ENCODE data around the gene KRTAP5-3. TPM values are rescaled to one million over a fixed set of nuclear protein-coding genes. Genes with fewer than 3 reads are reported as not detected.

The KRTAP5-3 gene
- total RNA-seq, 4 donors from 2014 or later, result 16.2 TPM; not detected in 3

DNA sequence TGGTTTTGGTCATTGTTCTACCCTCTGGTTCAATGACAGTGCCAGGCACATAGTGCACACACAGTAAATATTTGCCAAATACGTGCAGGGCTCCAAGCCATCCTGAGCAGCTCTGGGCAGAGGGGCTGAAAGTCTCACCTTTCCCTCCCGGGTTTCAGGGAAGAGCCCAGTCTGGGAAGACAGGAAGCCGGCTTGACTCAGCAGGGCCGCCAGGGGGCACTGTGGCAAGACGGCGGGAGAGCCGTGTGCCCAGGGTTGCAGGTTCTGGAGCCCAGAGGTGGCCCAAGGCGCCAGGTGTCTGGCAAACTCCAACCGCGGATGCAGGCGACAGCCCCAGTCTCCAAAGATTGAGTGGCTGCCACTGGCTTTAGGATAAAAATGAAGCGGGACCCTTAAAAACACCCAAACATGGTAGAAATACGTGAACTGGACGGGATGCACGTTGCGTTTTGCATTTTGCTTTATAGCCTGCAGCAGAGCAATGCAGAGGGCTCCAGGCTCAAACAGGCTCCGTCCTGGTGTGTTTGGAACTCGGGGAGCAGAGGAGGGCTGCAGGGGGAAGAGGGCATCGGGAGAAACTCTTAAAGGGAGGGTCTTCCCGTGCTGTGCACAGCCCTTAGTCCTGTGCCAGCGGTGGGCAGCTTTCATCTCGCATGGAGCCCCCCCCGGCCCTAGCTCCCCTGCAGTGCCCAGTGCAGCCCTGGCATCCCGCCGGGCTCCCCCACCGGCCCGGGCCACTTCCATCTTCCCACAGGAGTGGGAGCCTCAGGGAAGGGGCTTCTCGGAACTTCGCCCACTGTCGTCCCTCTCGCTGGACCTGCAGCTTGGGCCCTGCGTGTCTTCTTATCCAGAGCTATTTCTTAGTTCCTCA is 32.0 kb upstream of the KRTAP5-3 start:
- 62% methylated on average over 30 to 32 of the region's 32 CpGs for WGBS, 2 donors
- TF ChIP-seq, protein P1, sequence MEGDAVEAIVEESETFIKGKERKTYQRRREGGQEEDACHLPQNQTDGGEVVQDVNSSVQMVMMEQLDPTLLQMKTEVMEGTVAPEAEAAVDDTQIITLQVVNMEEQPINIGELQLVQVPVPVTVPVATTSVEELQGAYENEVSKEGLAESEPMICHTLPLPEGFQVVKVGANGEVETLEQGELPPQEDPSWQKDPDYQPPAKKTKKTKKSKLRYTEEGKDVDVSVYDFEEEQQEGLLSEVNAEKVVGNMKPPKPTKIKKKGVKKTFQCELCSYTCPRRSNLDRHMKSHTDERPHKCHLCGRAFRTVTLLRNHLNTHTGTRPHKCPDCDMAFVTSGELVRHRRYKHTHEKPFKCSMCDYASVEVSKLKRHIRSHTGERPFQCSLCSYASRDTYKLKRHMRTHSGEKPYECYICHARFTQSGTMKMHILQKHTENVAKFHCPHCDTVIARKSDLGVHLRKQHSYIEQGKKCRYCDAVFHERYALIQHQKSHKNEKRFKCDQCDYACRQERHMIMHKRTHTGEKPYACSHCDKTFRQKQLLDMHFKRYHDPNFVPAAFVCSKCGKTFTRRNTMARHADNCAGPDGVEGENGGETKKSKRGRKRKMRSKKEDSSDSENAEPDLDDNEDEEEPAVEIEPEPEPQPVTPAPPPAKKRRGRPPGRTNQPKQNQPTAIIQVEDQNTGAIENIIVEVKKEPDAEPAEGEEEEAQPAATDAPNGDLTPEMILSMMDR (IDR thresholded peaks at IDR 0.05), result no peak
- TF ChIP-seq POLR2A (IDR thresholded peaks at IDR 0.05), result no peak
- no peak overlapping the region for H3K4me3 ChIP-seq (ENCODE audit: low read depth, poor library complexity, severe bottlenecking)
- intact Hi-C loops (cut with DNase I; ENCODE audit: low total_unique reads), result no loop called here
- no peak for DNase-seq (ENCODE audit: low spot score in 2 of 2)

DNA sequence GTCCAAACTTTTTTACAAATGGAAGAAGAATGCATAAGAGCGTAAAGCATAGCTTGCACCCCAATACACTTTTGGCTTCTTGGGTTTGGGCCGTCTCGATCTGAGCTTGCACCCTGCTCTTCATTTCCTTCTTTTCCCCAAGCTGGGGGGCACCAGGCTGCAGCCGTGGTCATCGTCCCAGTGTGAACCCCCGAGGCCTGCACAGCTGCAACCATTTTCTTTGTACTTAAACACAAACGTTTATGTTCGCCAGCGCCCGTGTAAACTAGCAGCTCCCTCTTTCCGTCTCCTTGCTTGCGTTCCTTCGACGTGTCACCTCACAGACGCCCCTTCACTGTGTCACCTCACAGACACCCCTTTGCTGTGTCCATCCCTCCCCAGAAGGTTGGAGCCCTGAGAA is 31.4 kb upstream of the KRTAP5-3 start:
- WGBS, 2 donors, result 58 to 62% methylated on average over 15 of the region's 15 CpGs
- intact Hi-C loops (cut with DNase I; ENCODE audit: low total_unique reads), result no loop called here
- TF ChIP-seq, protein P1 (IDR thresholded peaks at IDR 0.05), result no peak
- no peak for TF ChIP-seq POLR2A (IDR thresholded peaks at IDR 0.05)
- no peak for DNase-seq (ENCODE audit: low spot score in 2 of 2)
- H3K4me3 ChIP-seq (ENCODE audit: low read depth, poor library complexity, severe bottlenecking), result no peak overlapping the region

DNA sequence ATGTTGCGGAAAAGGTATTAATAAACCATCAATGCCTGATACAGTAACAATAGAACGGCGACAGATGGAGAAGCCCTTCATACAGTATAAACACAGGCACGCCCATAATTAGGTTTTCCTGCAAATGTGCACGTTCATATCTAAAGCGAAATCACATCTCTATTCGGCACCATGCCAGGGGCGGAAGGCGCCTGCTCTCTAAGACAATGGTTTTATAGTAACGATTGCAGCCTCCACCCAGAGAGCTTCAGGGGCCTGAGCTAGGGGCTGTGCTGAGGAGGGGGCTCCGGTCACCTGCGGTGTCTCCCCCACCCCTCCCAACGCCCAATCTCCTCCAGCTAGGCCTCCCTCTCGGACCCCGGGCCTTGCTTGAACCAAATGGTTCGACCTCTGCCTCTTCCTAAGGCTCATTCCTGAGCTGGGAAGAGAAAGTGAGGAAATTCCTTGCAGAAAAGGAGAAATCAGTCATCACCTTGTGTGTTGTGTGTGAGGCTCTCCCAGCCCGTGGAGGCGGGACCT is 30.9 kb upstream of the KRTAP5-3 start:
- 36 to 41% methylated on average over 18 of the region's 18 CpGs for WGBS, 2 donors
- no peak for TF ChIP-seq POLR2A (IDR thresholded peaks at IDR 0.05)
- TF ChIP-seq, protein P1 (IDR thresholded peaks at IDR 0.05), result no peak
- no peak for DNase-seq (ENCODE audit: low spot score in 2 of 2)

DNA sequence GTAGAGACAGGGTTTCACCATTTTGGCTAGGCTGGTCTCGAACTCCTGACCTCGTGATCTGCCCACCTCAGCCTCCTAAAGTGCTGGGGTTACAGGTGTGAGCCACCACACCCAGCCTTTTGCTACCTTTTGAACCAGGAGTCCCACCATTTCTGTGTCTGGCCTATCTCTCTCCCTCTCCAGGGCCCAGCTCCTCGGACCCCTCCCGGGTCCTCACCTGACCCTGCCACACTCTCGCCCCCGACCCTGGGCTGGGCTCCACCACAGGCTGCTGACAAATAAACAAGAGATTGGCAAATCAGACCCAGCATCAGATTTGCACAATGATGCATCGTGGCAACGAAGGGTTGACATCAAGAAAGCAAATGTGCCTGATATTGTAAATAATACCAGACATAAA is 30.1 kb upstream of the KRTAP5-3 start:
- intact Hi-C loops (cut with DNase I; ENCODE audit: low total_unique reads), result no loop called here
- TF ChIP-seq, protein P1 (IDR thresholded peaks at IDR 0.05), result no peak
- TF ChIP-seq POLR2A (IDR thresholded peaks at IDR 0.05), result no peak
- H3K4me3 ChIP-seq (ENCODE audit: low read depth, poor library complexity, severe bottlenecking), result no peak overlapping the region
- 82 to 85% methylated on average over 8 of the region's 8 CpGs for WGBS, 2 donors
- DNase-seq (ENCODE audit: low spot score in 2 of 2), result no peak

More for the DNA sequence above, 30.9 kb upstream of the KRTAP5-3 start:
- intact Hi-C loops (cut with DNase I; ENCODE audit: low total_unique reads), result no loop called here
- no peak overlapping the region for H3K4me3 ChIP-seq (ENCODE audit: low read depth, poor library complexity, severe bottlenecking)

DNA sequence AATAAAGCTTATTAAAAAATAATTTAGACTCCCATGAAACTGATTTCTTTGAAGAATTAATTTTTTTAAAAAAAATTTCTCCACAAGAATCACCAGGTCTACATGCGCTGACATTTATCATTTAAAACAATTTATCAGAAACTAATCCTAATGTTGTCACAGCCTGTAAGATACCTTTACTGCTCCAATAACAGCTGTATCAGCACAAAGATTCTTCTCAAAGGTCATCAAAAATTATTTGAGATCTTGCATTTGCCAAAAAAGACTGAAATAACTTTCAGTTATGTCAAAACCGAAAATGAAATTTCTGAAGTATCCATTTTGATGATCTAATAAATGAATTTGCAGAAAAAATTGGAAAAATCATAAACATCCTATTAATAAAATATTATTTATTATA is 29.4 kb upstream of the KRTAP5-3 start:
- H3K4me3 ChIP-seq (ENCODE audit: low read depth, poor library complexity, severe bottlenecking), result no peak overlapping the region
- no peak for DNase-seq (ENCODE audit: low spot score in 2 of 2)
- 87 to 91% methylated on average over 2 of the region's 2 CpGs for WGBS, 2 donors
- intact Hi-C loops (cut with DNase I; ENCODE audit: low total_unique reads), result no loop called here
- TF ChIP-seq, protein P1 (IDR thresholded peaks at IDR 0.05), result no peak
- no peak for TF ChIP-seq POLR2A (IDR thresholded peaks at IDR 0.05)

Data from lower leg skin (tissue), 4 donors.